HCT116 (cell line): Measurements from ENCODE around the gene UBE2V1.

Source experiments
- RAD21 ChIP-seq: IDR thresholded peaks from 2 replicates; pipeline ENCODE4 v1.6.1; 2012; ENCODE audit warnings: low read depth, mild to moderate bottlenecking
- TF ChIP-seq, protein P1 (sequence below), 3 experiments: fragments of 200-600 bp in 1 of 3; sonication (generic) in 1 of 3; IDR thresholded peaks in 2 of 3; conservative IDR thresholded peaks in 1 of 3; 2 replicates each; pipeline ENCODE4 v1.5.1; 2012 to 2017; ENCODE audit warnings: low read depth in 2 of 3, low read length in 2 of 3, antibody characterized with exemption in 1 of 3, borderline replicate concordance in 1 of 3, control low read depth in 1 of 3, mild to moderate bottlenecking in 1 of 3, mixed read lengths in 1 of 3, mixed run types in 1 of 3, moderate library complexity in 1 of 3; ENCODE audit not compliant: insufficient read depth in 1 of 3

DNA sequence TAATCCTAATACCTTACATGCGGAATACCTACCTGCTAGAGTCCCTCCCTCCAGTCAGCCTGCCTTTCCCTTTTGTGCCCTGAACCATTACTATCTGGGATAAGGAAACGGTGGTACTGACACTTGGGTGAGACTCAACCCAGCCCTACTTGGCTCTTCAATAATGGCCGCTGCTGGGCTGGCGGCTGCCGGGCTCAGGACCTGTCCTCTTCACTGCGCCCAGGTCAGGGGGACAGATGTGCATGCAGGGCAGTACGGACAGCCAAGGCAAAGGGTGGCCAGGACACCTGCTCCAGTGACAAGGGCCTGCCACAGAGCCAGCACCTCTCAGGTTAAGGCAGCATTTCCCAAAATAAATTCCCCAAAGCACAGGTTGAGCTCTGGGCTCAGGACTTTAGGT, 29.9 kb downstream of the UBE2V1 start:
- TF ChIP-seq, protein P1, sequence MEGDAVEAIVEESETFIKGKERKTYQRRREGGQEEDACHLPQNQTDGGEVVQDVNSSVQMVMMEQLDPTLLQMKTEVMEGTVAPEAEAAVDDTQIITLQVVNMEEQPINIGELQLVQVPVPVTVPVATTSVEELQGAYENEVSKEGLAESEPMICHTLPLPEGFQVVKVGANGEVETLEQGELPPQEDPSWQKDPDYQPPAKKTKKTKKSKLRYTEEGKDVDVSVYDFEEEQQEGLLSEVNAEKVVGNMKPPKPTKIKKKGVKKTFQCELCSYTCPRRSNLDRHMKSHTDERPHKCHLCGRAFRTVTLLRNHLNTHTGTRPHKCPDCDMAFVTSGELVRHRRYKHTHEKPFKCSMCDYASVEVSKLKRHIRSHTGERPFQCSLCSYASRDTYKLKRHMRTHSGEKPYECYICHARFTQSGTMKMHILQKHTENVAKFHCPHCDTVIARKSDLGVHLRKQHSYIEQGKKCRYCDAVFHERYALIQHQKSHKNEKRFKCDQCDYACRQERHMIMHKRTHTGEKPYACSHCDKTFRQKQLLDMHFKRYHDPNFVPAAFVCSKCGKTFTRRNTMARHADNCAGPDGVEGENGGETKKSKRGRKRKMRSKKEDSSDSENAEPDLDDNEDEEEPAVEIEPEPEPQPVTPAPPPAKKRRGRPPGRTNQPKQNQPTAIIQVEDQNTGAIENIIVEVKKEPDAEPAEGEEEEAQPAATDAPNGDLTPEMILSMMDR (IDR thresholded peaks at IDR 0.05 in 2 of 3, conservative IDR thresholded peaks at IDR 0.05 in 1 of 3; ENCODE audit: borderline replicate concordance in 1 of 3, insufficient read depth in 1 of 3, low read depth in 2 of 3, low read length in 2 of 3): no peak
- TF ChIP-seq RAD21: no peak
